Stomach (tissue), 9 donors: Measurements from ENCODE around the gene TSPAN1. TPM values are rescaled to one million over a fixed set of nuclear protein-coding genes. Genes with fewer than 3 reads are reported as not detected.

Experiments
- DNase-seq, 2 donors: peaks; one replicate each; pipeline versions ENCODE4 v3.0.0 to v3.0.0-alpha.2; 2013 to 2019
- H3K27ac ChIP-seq, 5 donors: fragments of 200-600 bp in 4 of 5; sonication (generic) in 4 of 5; one replicate each; pipeline ENCODE4 v1.5.1; 2013 to 2019; ENCODE audit warnings: mild to moderate bottlenecking in 1 of 5, moderate library complexity in 1 of 5
- H3K27me3 ChIP-seq, 3 donors: fragments of 200-600 bp; sonication (generic); one replicate each; pipeline ENCODE4 v1.5.1; 2017 to 2019; ENCODE audit warnings: mixed run types in 1 of 3
- H3K36me3 ChIP-seq, 4 donors: fragments of 200-600 bp; sonication (generic); 1 replicate in 3 of 4; 2 replicates in 1 of 4; pipeline ENCODE4 v1.5.1; 2016 to 2019
- H3K4me1 ChIP-seq, 4 donors: fragments of 200-600 bp; sonication (generic); one replicate each; pipeline ENCODE4 v1.5.1; 2016 to 2019
- H3K4me3 ChIP-seq, 4 donors: fragments of 200-600 bp; sonication (generic) in 3 of 4; one replicate each; pipeline ENCODE4 v1.5.1; 2016 to 2019; ENCODE audit warnings: mild to moderate bottlenecking in 1 of 4
- H3K9me3 ChIP-seq, 4 donors: fragments of 200-600 bp; sonication (generic); one replicate each; pipeline ENCODE4 v1.5.1; 2016 to 2019
- EP300 ChIP-seq: sonication (generic); formaldehyde crosslinking; IDR thresholded peaks from one replicate; pipeline ENCODE4 v1.6.1; 2017; ENCODE audit warnings: antibody characterized with exemption
- POLR2A ChIP-seq, 4 donors: fragments of 450-650 bp; IDR thresholded peaks; one replicate each; pipeline ENCODE4 v1.6.1; 2016; ENCODE audit warnings: antibody characterized with exemption in 4 of 4, control low read depth in 2 of 4, mild to moderate bottlenecking in 1 of 4, moderate library complexity in 1 of 4
- POLR2AphosphoS5 ChIP-seq, 3 donors: sonication (generic); formaldehyde crosslinking; IDR thresholded peaks; one replicate each; pipeline ENCODE4 v1.6.1; 2016; ENCODE audit warnings: antibody characterized with exemption in 3 of 3
- WGBS, 5 donors: extraction: QIAGEN DNeasy Blood & Tissue Kit in 3 of 5; methylation state at CpG; one replicate each; pipeline versions ENCODE4 v1.1.5 to v1.1.7; 2013 to 2018; 5-methylcytosine and 5-hydroxymethylcytosine counted together
- intact Hi-C: fragments of 100-400 bp; cut with DNase I; formaldehyde crosslinking; loops from one replicate; pipeline ENCODE4 v1.15.1; 2023; ENCODE audit warnings: low total_unique reads
- polyA plus RNA-seq, 3 donors: library from polyadenylated mRNA; stranded (reverse); fragments of 200-250 nt; gene quantifications; one replicate each; pipeline ENCODE4 v1.2.3, GENCODE V29; 2013
- total RNA-seq, 5 donors: library from RNA; depleted of rRNA; stranded (reverse); fragments of >200 nt; gene quantifications; one replicate each; pipeline versions ENCODE4 v1.1.0 to v1.2.3, GENCODE V29; 2014 to 2016
- TF ChIP-seq, protein P1 (sequence below), 7 experiments: fragments of 450-650 bp in 4 of 7; fragments of 200-600 bp in 3 of 7; sonication (generic) in 3 of 7; IDR thresholded peaks; one replicate each; pipeline ENCODE4 v1.5.1; 2016 to 2019; ENCODE audit warnings: antibody characterized with exemption in 7 of 7, control low read depth in 2 of 7, mild to moderate bottlenecking in 1 of 7
- donor health status: healthy with polysubstance abuse.
- donor health status: Bipolar disorder and iron deficiency.
- donor health status: healthy.

The TSPAN1 gene
- total and polyA plus RNA-seq, 8 donors = 35.9 to 154 (median 73.0) TPM

DNA sequence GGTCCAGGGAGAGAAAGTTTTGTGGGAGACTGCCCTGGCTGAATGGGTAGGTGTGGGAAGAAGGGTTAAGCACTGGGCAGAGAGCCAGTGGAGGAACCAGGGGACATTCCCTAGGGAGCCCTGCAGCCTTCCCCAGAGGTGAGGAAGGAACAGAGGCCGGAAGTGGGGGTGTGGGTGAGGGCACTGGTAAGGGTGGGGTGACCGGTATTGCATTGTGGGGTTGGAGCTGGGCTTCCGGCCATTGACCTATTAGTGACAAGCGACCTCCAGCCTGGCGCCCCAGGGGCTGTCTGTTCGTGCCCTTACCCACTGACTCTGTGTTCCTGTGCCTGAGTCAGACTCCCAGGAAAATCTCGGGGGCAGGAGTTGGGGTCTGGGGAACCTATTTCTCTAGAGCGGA, 3.5 kb upstream of the TSPAN1 start:
- WGBS, 5 donors = 56 to 76% (median 65%) methylated on average over 8 of the region's 8 CpGs
- Histone ChIP-seq H3K27me3 (peaks cover 0 to 19% (median 0%) of the 10 kb centered on the region in 3 donors), H3K36me3 (no peaks in the 10 kb centered on the region), H3K27ac (peak overlapping the region; percentile 6 to 83 (median 71)), H3K9me3 (no peaks in the 10 kb centered on the region), H3K4me1 (peaks cover 42 to 64% (median 53%) of the 10 kb centered on the region in 4 donors), H3K4me3 (no peak overlapping the region)
- TF ChIP-seq POLR2AphosphoS5 (IDR thresholded peaks at IDR 0.05) = no peak
- TF ChIP-seq, protein P1, sequence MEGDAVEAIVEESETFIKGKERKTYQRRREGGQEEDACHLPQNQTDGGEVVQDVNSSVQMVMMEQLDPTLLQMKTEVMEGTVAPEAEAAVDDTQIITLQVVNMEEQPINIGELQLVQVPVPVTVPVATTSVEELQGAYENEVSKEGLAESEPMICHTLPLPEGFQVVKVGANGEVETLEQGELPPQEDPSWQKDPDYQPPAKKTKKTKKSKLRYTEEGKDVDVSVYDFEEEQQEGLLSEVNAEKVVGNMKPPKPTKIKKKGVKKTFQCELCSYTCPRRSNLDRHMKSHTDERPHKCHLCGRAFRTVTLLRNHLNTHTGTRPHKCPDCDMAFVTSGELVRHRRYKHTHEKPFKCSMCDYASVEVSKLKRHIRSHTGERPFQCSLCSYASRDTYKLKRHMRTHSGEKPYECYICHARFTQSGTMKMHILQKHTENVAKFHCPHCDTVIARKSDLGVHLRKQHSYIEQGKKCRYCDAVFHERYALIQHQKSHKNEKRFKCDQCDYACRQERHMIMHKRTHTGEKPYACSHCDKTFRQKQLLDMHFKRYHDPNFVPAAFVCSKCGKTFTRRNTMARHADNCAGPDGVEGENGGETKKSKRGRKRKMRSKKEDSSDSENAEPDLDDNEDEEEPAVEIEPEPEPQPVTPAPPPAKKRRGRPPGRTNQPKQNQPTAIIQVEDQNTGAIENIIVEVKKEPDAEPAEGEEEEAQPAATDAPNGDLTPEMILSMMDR (IDR thresholded peaks at IDR 0.05) = no peak
- TF ChIP-seq EP300 = no peak
- no peak for TF ChIP-seq POLR2A (IDR thresholded peaks at IDR 0.05)
- DNase-seq = peak in 1 of 2 donors; percentile 68
- intact Hi-C loops = no loop called here

DNA sequence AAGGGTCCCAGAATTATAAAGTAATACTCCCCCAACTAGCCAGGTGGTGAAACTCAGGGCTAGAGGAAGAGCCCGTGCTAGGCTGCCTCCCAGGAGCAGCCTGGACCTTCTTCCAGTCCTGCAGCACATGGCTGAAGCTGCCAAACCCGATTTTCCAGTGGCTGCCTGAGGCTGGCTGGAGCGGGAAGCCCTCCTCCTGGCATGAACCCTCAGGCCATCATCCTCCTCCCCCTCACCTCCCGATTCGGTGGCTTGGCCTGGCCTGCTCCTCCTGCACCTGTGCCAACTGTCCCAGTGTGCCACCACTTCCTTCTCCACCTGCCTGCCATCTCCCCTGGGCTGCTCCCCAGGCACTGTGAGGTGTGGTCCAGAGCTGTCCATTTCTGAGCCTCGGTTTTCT, 3.0 kb upstream of the TSPAN1 start:
- intact Hi-C loops = no loop called here
- no peaks in the 10 kb centered on the region for H3K36me3 ChIP-seq
- no peaks in the 10 kb centered on the region for H3K9me3 ChIP-seq
- no peak overlapping the region for H3K4me3 ChIP-seq
- H3K4me1 ChIP-seq = peaks cover 37 to 59% (median 48%) of the 10 kb centered on the region in 4 donors
- H3K27me3 ChIP-seq = peaks cover 0 to 14% (median 0%) of the 10 kb centered on the region in 3 donors
- H3K27ac ChIP-seq = peak overlapping the region; percentile 6 to 83 (median 71)
- TF ChIP-seq POLR2AphosphoS5 (IDR thresholded peaks at IDR 0.05) = peak in 2 of 3 donors; percentile 46 to 74
- TF ChIP-seq, protein P1 (IDR thresholded peaks at IDR 0.05) = no peak
- TF ChIP-seq EP300 = no peak
- no peak for TF ChIP-seq POLR2A (IDR thresholded peaks at IDR 0.05)
- peak; percentile 86 to 95 for DNase-seq
- WGBS, 5 donors = 32 to 39% (median 34%) methylated on average over 4 to 6 of the region's 6 CpGs

DNA sequence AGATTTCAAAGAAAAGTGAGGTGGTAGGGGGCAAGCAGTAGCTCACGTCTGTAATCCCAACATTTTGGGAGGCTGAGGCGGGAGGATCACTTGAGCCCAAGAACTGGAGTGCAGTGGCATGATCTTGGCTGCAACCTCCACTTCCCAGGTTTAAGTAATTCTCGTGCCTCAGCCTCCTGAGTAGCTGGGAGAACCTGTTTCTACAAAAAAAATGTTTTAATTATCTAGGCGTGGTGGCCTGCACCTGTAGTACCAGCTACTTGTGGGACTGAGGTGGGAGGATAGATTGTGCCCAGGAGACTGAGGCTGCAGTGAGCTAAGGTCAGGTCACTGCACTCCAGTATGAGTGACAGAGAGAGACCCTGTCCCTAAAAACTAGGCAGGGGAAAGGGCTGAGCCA, 2.6 kb upstream of the TSPAN1 start:
- Histone ChIP-seq H3K9me3 (no peaks in the 10 kb centered on the region), H3K4me1 (peaks cover 34 to 55% (median 43%) of the 10 kb centered on the region in 4 donors), H3K4me3 (no peak overlapping the region), H3K27me3 (peaks cover 0 to 10% (median 0%) of the 10 kb centered on the region in 3 donors), H3K27ac (peak overlapping the region; percentile 16 to 83 (median 71)), H3K36me3 (no peaks in the 10 kb centered on the region)
- WGBS, 5 donors = 52 to 73% (median 66%) methylated on average over 4 of the region's 4 CpGs
- intact Hi-C loops = no loop called here
- no peak for TF ChIP-seq POLR2A (IDR thresholded peaks at IDR 0.05)
- TF ChIP-seq EP300 = no peak
- TF ChIP-seq, protein P1 (IDR thresholded peaks at IDR 0.05) = no peak
- no peak for TF ChIP-seq POLR2AphosphoS5 (IDR thresholded peaks at IDR 0.05)
- no peak for DNase-seq

DNA sequence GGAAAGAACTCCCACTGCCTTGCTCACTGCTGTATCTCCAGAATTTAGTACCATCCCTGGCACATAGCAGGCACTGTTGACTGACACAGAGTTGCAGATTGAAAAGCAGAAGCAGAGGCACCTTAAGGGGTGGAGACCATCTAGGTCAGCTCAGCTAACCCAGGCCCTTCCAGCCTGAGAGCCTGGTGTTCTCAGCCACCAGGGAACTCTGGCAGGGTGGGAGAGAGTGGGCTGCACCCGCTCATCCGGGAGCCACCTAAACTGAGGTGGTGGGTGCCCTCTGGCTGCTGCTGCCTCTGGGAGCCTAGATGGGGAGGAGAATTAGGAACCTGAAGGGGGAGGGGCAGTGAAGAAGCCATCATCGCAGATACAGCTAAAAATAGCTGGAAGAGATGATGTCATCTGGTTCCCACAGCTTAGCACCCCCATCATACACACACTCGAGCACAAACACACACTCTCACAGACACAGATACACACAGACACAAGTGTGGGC, 1.5 kb upstream of the TSPAN1 start:
- 26 to 59% (median 51%) methylated on average over 3 to 4 of the region's 4 CpGs for WGBS, 5 donors
- DNase-seq = peak in 1 of 2 donors; percentile 77

More for the DNA sequence above, 1.5 kb upstream of the TSPAN1 start:
- no peak overlapping the region for H3K4me3 ChIP-seq
- no peaks in the 10 kb centered on the region for H3K9me3 ChIP-seq
- H3K27me3 ChIP-seq = peaks cover 0 to 5% (median 0%) of the 10 kb centered on the region in 3 donors
- TF ChIP-seq, protein P1 (IDR thresholded peaks at IDR 0.05) = no peak
- TF ChIP-seq EP300 = no peak
- no peak for TF ChIP-seq POLR2A (IDR thresholded peaks at IDR 0.05)
- TF ChIP-seq POLR2AphosphoS5 (IDR thresholded peaks at IDR 0.05) = no peak
- H3K4me1 ChIP-seq = peaks cover 31 to 49% (median 39%) of the 10 kb centered on the region in 4 donors
- intact Hi-C loops = no loop called here
- H3K27ac ChIP-seq = peak overlapping the region in 2 of 5 donors; percentile 82 to 83
- no peaks in the 10 kb centered on the region for H3K36me3 ChIP-seq
